Measurements from ENCODE around the gene CASP6. TPM values are rescaled to one million over a fixed set of nuclear protein-coding genes. Genes with fewer than 3 reads are reported as not detected.

Gene CASP6
- total RNA-seq, 1 donor from 2014 or later = 25.2 TPM

- H3K4me1 Mint-ChIP-seq (ENCODE audit: low read depth, unreplicated experiment) = no peaks in the 10 kb centered on the region
- H3K27me3 Mint-ChIP-seq (ENCODE audit: low read depth, unreplicated experiment) = peaks cover 6% of the 10 kb centered on the region
- DNase-seq (ENCODE audit: low read depth) = no peak
- Histone ChIP-seq H3K4me1 (ENCODE audit: insufficient read depth, low read length) (no peaks in the 10 kb centered on the region), H3K9me3 (ENCODE audit: insufficient read depth, low read depth, low read length) (no peaks in the 10 kb centered on the region), H3K27me3 (ENCODE audit: insufficient read depth, low read length) (no peaks in the 10 kb centered on the region), H2AFZ (ENCODE audit: low read depth, low read length) (no peak overlapping the region), H3K36me3 (ENCODE audit: insufficient read depth, low read length) (no peaks in the 10 kb centered on the region), H4K20me1 (ENCODE audit: insufficient read depth, low read length) (no peaks in the 10 kb centered on the region), H3K79me2 (ENCODE audit: insufficient read depth, low read length) (no peaks in the 10 kb centered on the region), H3K4me2 (ENCODE audit: low read length) (no peak overlapping the region), H3K27ac (ENCODE audit: low read depth, low read length) (no peak overlapping the region), H3K9ac (ENCODE audit: low read length) (no peak overlapping the region), H3K4me3 (ENCODE audit: insufficient read depth, low read depth, low read length) (no peak overlapping the region)
- no peak overlapping the region for H3K4me3 Mint-ChIP-seq (ENCODE audit: unreplicated experiment)
- no peaks in the 10 kb centered on the region for H3K9me3 Mint-ChIP-seq (ENCODE audit: unreplicated experiment)
- no peaks in the 10 kb centered on the region for H3K36me3 Mint-ChIP-seq (ENCODE audit: low read depth, unreplicated experiment)
- TF ChIP-seq CTCF (IDR thresholded peaks at IDR 0.05; ENCODE audit: insufficient read depth, low read depth, low read length) (no peak), EZH2 (IDR thresholded peaks at IDR 0.05; ENCODE audit: insufficient read depth, low read length) (no peak)
- no peak for FAIRE-seq
- H3K27ac Mint-ChIP-seq (ENCODE audit: unreplicated experiment) = no peak overlapping the region
Observed at GRCh38 chr4:109746728-109747127, 43.5 kb upstream of the CASP6 start.

GRCh38 chr4:109745830-109746229 is 42.6 kb upstream of the CASP6 start:
- Histone ChIP-seq H3K9ac (ENCODE audit: low read length) (no peak overlapping the region), H3K27me3 (ENCODE audit: insufficient read depth, low read length) (no peaks in the 10 kb centered on the region), H3K4me1 (ENCODE audit: insufficient read depth, low read length) (no peaks in the 10 kb centered on the region), H3K79me2 (ENCODE audit: insufficient read depth, low read length) (no peaks in the 10 kb centered on the region), H3K27ac (ENCODE audit: low read depth, low read length) (no peak overlapping the region), H3K4me3 (ENCODE audit: insufficient read depth, low read depth, low read length) (no peak overlapping the region), H4K20me1 (ENCODE audit: insufficient read depth, low read length) (no peaks in the 10 kb centered on the region), H3K9me3 (ENCODE audit: insufficient read depth, low read depth, low read length) (no peaks in the 10 kb centered on the region), H3K4me2 (ENCODE audit: low read length) (no peak overlapping the region), H3K36me3 (ENCODE audit: insufficient read depth, low read length) (no peaks in the 10 kb centered on the region), H2AFZ (ENCODE audit: low read depth, low read length) (no peak overlapping the region)
- no peaks in the 10 kb centered on the region for H3K4me1 Mint-ChIP-seq (ENCODE audit: low read depth, unreplicated experiment)
- H3K27me3 Mint-ChIP-seq (ENCODE audit: low read depth, unreplicated experiment) = peaks cover 9% of the 10 kb centered on the region
- no peak overlapping the region for H3K4me3 Mint-ChIP-seq (ENCODE audit: unreplicated experiment)
- no peak overlapping the region for H3K27ac Mint-ChIP-seq (ENCODE audit: unreplicated experiment)
- FAIRE-seq = no peak
- DNase-seq (ENCODE audit: low read depth) = no peak
- TF ChIP-seq CTCF (IDR thresholded peaks at IDR 0.05; ENCODE audit: insufficient read depth, low read depth, low read length) = no peak
- no peak for TF ChIP-seq EZH2 (IDR thresholded peaks at IDR 0.05; ENCODE audit: insufficient read depth, low read length)
- H3K9me3 Mint-ChIP-seq (ENCODE audit: unreplicated experiment) = no peaks in the 10 kb centered on the region
- H3K36me3 Mint-ChIP-seq (ENCODE audit: low read depth, unreplicated experiment) = no peaks in the 10 kb centered on the region

GRCh38 chr4:109739547-109739946 is 36.3 kb upstream of the CASP6 start:
- FAIRE-seq (no peak), DNase-seq (ENCODE audit: low read depth) (no peak)
- Histone ChIP-seq H3K9ac (ENCODE audit: low read length) (no peak overlapping the region), H3K79me2 (ENCODE audit: insufficient read depth, low read length) (no peaks in the 10 kb centered on the region), H3K36me3 (ENCODE audit: insufficient read depth, low read length) (no peaks in the 10 kb centered on the region), H3K27me3 (ENCODE audit: insufficient read depth, low read length) (no peaks in the 10 kb centered on the region), H4K20me1 (ENCODE audit: insufficient read depth, low read length) (no peaks in the 10 kb centered on the region), H3K9me3 (ENCODE audit: insufficient read depth, low read depth, low read length) (no peaks in the 10 kb centered on the region), H3K27ac (ENCODE audit: low read depth, low read length) (no peak overlapping the region), H2AFZ (ENCODE audit: low read depth, low read length) (no peak overlapping the region), H3K4me1 (ENCODE audit: insufficient read depth, low read length) (peaks cover 5% of the 10 kb centered on the region), H3K4me3 (ENCODE audit: insufficient read depth, low read depth, low read length) (no peak overlapping the region), H3K4me2 (ENCODE audit: low read length) (no peak overlapping the region)
- peaks cover 2% of the 10 kb centered on the region for H3K4me1 Mint-ChIP-seq (ENCODE audit: low read depth, unreplicated experiment)
- H3K4me3 Mint-ChIP-seq (ENCODE audit: unreplicated experiment) = no peak overlapping the region
- H3K36me3 Mint-ChIP-seq (ENCODE audit: low read depth, unreplicated experiment) = no peaks in the 10 kb centered on the region
- H3K27ac Mint-ChIP-seq (ENCODE audit: unreplicated experiment) = peak overlapping the region; percentile 56
- H3K9me3 Mint-ChIP-seq (ENCODE audit: unreplicated experiment) = no peaks in the 10 kb centered on the region
- TF ChIP-seq CTCF (IDR thresholded peaks at IDR 0.05; ENCODE audit: insufficient read depth, low read depth, low read length) (no peak), EZH2 (IDR thresholded peaks at IDR 0.05; ENCODE audit: insufficient read depth, low read length) (no peak)
- peaks cover 3% of the 10 kb centered on the region for H3K27me3 Mint-ChIP-seq (ENCODE audit: low read depth, unreplicated experiment)

Measured in astrocyte (in vitro differentiated cells and primary cell).